Measurements from ENCODE around the gene LRFN4. TPM values are rescaled to one million over a fixed set of nuclear protein-coding genes. Genes with fewer than 3 reads are reported as not detected.

Gene LRFN4
- total RNA-seq, 1 experiment from 2014 or later = 30.5 TPM

GRCh38 chr11:66844496-66845142 is 12.2 kb upstream of the LRFN4 start:
- no peak for DNase-seq (ENCODE audit: extremely low read depth, low read depth)

GRCh38 chr11:66845143-66845875 is 11.6 kb upstream of the LRFN4 start:
- no peak for DNase-seq (ENCODE audit: extremely low read depth, low read depth)

- no peak for DNase-seq (ENCODE audit: extremely low read depth, low read depth)
These were observed 11.0 kb upstream of the LRFN4 start for GRCh38 chr11:66845876-66846212.

- DNase-seq (ENCODE audit: extremely low read depth, low read depth) = no peak
These were observed 10.2 kb upstream of the LRFN4 start for GRCh38 chr11:66846671-66847091.

GRCh38 chr11:66847461-66848232 is 9.2 kb upstream of the LRFN4 start:
- no peak for DNase-seq (ENCODE audit: extremely low read depth, low read depth)

- no peak for DNase-seq (ENCODE audit: extremely low read depth, low read depth)
These were observed 8.0 kb upstream of the LRFN4 start for GRCh38 chr11:66848671-66849500.

- DNase-seq (ENCODE audit: extremely low read depth, low read depth) = no peak
These were observed 7.2 kb upstream of the LRFN4 start for GRCh38 chr11:66849501-66850234.

GRCh38 chr11:66850235-66850587 is 6.7 kb upstream of the LRFN4 start:
- no peak for DNase-seq (ENCODE audit: extremely low read depth, low read depth)

GRCh38 chr11:66850588-66851238 is 6.2 kb upstream of the LRFN4 start:
- no peak for DNase-seq (ENCODE audit: extremely low read depth, low read depth)

GRCh38 chr11:66851239-66851596 is 5.6 kb upstream of the LRFN4 start:
- DNase-seq (ENCODE audit: extremely low read depth, low read depth) = no peak

- DNase-seq (ENCODE audit: extremely low read depth, low read depth) = no peak
These were observed 5.0 kb upstream of the LRFN4 start for GRCh38 chr11:66851698-66852465.

GRCh38 chr11:66852466-66853241 is 4.2 kb upstream of the LRFN4 start:
- no peak for DNase-seq (ENCODE audit: extremely low read depth, low read depth)

GRCh38 chr11:66853242-66854229 is 3.3 kb upstream of the LRFN4 start:
- no peak for DNase-seq (ENCODE audit: extremely low read depth, low read depth)

GRCh38 chr11:66854231-66854661 is 2.6 kb upstream of the LRFN4 start:
- no peak for DNase-seq (ENCODE audit: extremely low read depth, low read depth)

- DNase-seq (ENCODE audit: extremely low read depth, low read depth) = no peak
These were observed 2.1 kb upstream of the LRFN4 start for GRCh38 chr11:66854729-66855211.

- peak; percentile 85 for DNase-seq (ENCODE audit: extremely low read depth, low read depth)
These were observed 1.0 kb upstream of the LRFN4 start for GRCh38 chr11:66855574-66856495.

Data from NCI-H460 (cell line).